GOT3 (cell line): Measurements from ENCODE around the gene BIRC7.
A peak's percentile ranks its signal among the peaks of the same experiment; 100 is the strongest.

Source experiments
- DNase-seq: peaks from one replicate; lab custom pipeline; 2025; ENCODE audit warnings: mixed read lengths; lab: John Stamatoyannopoulos, UW

Gene BIRC7

DNA sequence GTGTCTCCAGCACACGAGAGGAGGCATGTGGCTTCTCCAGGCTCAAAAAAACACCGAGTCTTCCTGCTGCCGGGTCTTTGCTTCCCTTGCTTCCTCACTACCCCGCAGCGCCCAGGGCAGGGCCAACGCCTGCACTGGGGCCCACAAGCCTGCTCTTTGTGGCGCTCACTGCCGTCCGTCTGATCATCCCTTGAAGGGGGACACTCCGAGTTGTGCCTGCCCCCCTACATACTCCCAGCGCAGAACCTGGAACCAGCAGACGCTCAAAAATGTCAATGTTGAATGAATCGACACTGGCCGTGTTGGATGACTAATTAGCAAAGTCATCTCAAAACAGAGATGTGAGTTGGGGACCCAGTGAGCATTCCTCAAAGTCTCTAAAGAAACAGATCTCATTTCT lies 28.8 kb downstream of the BIRC7 start:
- DNase-seq, result no peak

DNA sequence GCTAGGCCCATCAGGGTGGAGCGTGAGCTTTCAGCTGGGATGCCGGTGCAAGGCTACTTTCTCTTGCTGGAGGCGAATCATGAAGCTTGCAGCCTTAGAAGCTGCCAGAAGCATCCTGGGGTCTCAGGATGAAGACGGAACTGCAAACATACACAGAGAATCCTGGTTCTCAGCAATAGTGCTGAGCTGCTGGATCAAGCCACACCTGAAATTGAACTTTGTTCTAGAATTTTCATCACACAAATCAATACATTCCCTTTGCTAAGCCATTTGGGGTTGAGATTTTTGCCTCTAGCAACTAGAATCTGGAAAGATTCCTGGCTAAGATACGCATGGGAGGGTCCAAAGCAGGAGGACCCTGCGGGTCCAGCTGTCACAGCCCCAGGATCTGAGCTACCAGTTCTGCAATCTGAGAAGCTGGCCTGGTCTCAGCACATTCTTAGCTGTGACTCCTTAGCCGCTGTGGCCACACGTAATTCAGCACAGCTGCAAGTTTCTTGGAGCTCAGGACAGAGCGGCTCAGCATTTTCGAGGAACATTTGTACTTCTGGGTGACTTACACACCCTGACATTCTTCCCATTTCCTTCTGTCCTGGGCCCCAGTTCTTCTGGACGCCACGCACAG lies 30.3 kb downstream of the BIRC7 start:
- DNase-seq, result no peak

DNA sequence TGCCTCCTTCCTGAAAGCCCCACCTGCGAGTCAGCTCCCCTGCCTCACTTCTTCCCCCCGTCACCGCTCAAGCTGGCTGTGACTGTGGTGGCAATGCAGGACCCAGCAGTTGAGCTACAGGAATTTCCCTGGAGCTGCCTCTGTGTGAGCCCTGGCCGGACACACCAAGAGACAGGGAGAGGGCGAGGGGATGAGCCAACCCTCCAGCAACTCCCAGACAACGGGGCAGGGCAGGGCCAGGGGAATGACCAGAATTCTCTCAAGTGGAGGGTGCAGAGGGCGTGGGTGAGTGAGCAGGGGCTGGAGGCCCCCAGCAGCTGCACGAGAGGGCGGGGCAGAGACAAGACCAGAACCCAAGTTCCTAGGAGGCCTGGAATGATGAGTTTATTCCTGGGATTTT lies 32.0 kb downstream of the BIRC7 start:
- no peak for DNase-seq

DNA sequence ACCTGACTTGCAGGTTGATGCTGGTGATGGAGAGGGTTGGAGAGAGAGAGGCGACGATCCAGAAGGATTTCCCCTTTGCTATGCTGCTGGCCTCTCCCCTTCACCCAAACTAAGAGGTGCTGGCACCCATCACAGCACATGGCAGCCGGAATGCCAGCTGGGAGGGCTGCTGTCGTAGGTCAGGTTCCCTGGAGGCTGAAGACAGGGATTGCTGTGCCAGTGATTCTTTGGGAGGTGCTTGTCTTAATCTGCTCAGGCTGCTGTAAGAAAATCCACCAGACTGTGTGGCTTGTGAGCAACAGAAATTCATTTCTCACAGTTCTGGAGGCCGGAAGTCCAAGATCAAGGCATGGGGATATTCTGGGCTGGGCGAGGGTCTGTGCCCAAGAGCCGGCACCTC lies 32.6 kb downstream of the BIRC7 start:
- no peak for DNase-seq

DNA sequence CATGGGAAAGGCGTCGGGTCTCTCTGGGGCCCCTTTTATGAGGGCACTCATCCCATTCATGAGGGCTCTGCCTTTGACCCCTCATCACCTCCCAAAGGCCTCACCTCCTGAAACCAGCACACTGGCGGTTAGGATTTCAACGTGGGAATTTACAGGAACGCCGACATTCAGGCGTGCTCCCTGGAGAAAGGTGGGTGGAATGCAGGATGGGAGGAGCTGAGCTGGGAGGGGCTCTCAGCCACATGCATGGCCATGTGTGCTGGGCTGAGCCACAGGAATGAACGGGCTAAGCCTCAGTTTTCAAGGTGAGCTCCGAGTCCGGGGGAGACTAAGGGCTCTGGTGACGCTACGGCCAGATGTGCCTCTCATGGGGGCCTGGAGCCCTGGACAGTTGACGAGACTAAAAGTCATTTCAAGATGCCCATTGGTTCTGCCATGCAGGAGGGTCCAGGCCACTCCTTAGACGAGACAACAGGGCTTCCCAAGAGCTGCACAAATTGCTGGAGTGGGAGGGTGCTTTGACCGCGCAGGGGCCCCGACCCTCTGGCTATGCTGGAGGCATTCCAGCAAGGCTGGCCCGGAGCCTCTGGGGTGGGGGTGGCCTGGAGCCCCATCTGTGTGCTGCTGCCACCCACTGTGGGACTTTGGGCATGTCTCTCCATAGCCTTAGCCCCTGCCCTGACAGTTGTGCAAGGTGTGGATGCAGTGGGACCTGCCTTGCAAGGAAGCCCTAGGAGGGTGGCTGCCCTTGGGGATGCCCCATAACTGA lies 33.1 kb downstream of the BIRC7 start:
- no peak for DNase-seq

DNA sequence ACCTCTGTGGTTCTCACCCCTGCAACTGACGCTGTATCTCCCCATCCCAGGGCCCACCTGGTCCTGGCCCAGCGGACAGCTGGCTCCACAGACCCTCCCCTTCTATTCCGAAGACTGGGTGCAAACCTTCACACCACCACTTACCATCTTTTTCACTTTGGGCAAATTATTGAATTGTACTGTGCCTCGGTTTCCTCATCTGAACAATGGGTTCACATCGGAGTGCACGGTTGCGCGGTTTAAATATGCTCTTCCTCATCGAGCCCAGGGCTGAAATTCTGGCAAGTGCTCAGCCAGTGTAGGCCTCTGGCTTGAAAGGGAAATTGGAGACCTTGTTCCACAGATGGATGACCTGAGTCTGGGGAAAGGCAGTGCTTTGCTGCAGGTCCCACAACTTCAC lies 34.0 kb downstream of the BIRC7 start:
- no peak for DNase-seq

DNA sequence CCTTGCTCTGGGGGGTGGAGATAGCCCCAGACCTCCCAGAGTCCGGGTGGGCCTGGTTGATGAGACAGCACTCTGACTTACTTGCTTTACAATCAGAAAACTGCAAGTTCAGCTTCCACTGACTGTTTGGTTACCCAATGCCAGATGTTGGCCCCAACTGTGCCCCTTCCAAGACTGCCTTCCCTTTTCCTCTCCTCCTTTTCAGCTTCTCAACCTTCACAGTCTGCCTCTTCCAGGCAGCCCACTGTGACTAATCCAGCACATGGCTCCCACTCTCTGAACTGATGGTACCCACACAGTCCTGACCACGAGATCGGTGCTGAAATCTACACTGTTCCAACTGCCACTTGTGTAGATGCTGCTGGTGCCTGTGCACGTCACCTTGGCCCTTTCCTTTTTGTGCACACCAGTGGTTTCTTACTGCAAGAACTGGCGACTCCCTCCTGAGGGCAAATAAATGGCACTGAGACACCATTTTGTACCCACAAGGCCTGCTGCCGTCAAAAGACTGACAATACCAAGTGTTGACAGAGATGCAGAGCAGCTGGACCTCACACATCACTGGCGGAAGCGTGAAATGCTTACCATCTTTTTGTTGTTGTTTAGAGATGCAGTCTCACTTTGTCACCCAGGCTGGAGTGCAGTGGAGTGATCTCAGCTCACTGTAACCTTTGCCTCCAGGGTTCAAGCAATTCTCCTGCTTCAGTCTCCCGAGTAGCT lies 35.1 kb downstream of the BIRC7 start:
- no peak for DNase-seq

GRCh38 chr20:63272105-63273058 lies 36.7 kb downstream of the BIRC7 start, which contains the start of gene ARFGAP1:
Gene ARFGAP1, plus strand, starts transcription at chr20:63272813. Its CDS starts 2,768 bp downstream, at chr20:63275581.
- DNase-seq, result peak; percentile 63

DNA sequence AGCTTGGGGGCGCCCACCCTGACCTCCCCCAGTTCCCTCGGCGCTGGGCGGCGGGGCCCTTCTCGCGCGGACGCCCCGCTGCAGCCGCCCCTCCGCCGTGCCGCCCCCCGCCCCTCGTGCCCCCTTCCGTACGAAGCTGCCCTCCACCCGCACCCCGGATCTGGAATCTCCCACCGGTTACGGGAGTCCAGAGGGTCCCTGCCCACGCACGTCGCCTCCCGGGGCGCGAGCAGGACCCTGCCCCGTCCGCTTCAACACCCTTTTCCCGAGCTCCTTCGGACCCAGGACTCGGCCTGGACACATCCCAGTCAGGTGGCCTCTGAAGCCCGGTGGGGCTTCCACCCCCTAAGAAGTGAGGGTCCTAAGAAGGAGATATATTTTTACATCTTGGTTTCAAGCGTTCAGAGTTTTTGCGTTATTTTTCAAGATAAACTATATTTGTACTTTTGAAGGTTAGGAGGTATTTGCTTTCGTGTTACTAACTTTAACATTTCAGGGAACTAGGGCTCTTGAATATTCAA lies 37.4 kb downstream of the BIRC7 start:
- no peak for DNase-seq

GRCh38 chr20:63273635-63274380 lies 38.1 kb downstream of the BIRC7 start:
- DNase-seq, result no peak

GRCh38 chr20:63274381-63275228 lies 38.9 kb downstream of the BIRC7 start:
- no peak for DNase-seq

DNA sequence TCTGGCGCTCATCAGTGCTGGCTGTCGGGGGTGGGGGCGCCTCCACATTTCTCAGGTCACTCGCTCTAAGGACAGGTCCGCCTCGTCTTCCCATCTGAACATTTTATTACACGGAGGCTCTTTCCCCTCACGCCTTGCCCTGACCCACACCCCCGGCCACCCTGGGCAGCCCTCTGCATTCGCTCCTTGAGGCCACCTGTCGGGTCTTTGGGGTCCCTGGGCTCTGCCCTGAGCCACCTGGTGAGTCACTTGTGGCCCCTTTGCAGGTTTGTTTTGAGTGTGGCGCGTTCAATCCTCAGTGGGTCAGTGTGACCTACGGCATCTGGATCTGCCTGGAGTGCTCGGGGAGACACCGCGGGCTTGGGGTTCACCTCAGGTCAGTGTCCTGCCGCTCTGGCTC lies 40.1 kb downstream of the BIRC7 start:
- DNase-seq, result no peak

GRCh38 chr20:63276956-63277355 lies 41.3 kb downstream of the BIRC7 start:
- no peak for DNase-seq

DNA sequence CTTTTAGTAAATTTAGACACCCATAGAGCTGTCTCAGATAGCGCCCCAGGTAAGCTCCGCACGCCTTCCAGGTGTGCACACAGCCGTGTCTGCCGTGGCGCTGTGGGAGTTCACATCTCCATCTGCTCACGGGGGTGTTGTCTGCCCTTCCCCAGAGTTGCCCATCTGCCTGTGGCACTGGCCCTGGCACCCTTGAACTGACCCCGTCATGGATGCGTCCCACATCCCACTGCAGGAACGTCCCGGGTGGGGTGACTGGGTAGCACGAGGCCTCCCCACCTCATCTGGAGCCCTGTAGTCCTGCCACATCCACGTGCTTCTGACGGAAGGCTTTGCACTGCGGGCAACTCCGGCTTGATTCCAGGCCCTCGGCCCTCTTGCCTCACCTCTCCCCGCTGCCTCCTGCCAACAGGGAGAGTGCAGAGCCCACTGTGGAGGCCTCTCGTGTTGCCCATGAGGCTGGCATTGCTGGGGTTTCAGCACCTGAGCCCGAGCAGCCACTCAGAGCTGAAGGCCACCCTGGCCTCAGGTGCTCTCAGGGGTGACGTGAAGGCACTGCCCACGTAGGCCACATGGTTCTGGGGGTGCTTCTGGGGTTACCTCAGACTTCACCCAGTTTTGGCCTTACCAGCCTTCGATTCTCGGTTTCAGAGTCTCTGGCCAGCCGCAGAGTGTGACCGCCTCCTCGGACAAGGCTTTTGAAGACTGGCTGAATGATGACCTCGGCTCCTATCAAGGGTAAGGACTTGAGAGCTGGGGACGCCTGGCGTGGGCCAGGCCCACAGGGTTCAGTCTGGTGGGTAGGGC lies 42.0 kb downstream of the BIRC7 start:
- no peak for DNase-seq

GRCh38 chr20:63278661-63279060 lies 43.0 kb downstream of the BIRC7 start:
- DNase-seq, result no peak

DNA sequence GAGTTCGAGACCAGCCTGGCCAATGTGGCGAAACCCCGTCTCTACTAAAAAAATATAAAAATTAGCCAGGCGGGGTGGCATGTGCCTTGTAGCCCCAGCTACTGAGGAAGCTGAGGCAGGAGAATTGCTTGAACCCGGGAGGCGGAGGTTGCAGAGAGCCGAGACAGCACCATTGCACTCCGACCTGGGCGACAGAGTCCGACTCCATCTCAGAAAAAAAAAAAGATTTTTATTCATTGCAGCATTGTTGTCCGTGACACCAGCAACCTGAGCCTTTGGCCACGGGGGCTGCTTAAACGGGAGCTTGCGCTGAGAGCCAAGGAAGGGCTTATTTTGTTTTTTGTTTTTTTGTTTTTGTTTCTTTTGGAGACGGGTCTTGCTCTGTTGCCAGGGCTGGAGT lies 44.2 kb downstream of the BIRC7 start:
- DNase-seq, result no peak

- DNase-seq, result no peak
These were observed 44.7 kb downstream of the BIRC7 start for GRCh38 chr20:63280371-63280770.

DNA sequence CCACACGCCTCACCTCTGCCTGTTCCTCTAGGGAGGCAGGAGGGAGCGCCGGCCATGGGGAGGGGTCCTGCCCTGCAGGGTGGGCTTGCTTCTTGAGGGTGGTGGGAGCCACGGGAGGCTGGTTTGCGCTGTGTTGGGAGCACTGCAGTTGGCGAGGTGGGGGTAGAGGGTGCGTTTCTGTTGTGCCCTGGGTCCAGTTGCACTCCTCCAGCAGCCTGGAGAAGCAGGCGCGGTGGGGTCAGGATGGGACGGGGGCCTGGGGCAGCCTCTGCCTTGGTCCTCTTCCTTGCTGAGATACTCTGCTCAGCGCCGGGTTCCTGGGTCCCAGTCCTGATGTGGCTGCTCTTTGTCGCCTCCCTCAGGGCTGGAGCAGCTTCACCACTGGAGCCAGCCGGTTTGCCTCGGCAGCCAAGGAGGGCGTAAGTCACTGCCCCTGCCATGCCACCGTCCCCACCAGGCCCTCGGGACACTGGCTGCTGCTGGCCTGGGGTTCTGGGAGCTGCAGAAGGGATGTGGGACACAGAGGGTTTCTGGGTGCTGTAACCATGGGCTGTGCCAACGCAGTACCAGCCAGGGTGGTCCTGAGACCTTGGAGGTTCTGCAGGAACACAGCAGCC lies 45.3 kb downstream of the BIRC7 start:
- no peak for DNase-seq
